ENCODE results near the gene MATCAP1.
A peak's percentile ranks its signal among the peaks of the same experiment; 100 is the strongest.

MATCAP1 gene

GRCh38 chr16:67169011-67169451 lies 14.7 kb downstream of the MATCAP1 start:
- H3K4me3 ChIP-seq (ENCODE audit: control insufficient read depth in 1 of 7, extremely low read depth in 1 of 7, insufficient read depth in 4 of 7, low read depth in 2 of 7, low read length in 6 of 7), result no peak overlapping the region
- H3K27me3 ChIP-seq (replicated peaks in 2 of 5; ENCODE audit: control insufficient read depth in 4 of 5, insufficient read depth in 5 of 5, low read length in 4 of 5), result peaks cover 4 to 93% (median 47%) of the 10 kb centered on the region in 5 experiments
- peaks cover 0 to 53% (median 36%) of the 10 kb centered on the region in 4 experiments for H3K4me1 ChIP-seq (ENCODE audit: control extremely low read depth in 1 of 4, control insufficient read depth in 4 of 4, insufficient read depth in 4 of 4, low read length in 3 of 4)
- ChIA-PET POLR2A (interaction anchor here (0.6 kb wide), 1 partner anchor 323 kb away, joined by 4 read pairs; no protein-coding TSS in a partner anchor), CTCF (interaction anchor here (0.8 to 3.6 kb wide), 14 partner anchors 8 to 276 kb away, joined by 3 to 15 read pairs (median 4); partner anchors contain the start of genes B3GNT9 and FBXL8)
- H3K9me3 ChIP-seq (ENCODE audit: control extremely low read depth in 1 of 5, control insufficient read depth in 4 of 5, insufficient read depth in 2 of 5, low read depth in 1 of 5, low read length in 4 of 5), result no peaks in the 10 kb centered on the region
- DNase-seq, result no peak
- no peaks in the 10 kb centered on the region for H3K36me3 ChIP-seq (ENCODE audit: control insufficient read depth in 4 of 4, insufficient read depth in 4 of 4, low read length in 3 of 4)
- WGBS (ENCODE audit: insufficient coverage), result 64% methylated on average over 8 of the region's 9 CpGs
- no peak overlapping the region for H3K27ac ChIP-seq (ENCODE audit: insufficient read depth in 1 of 2, low read depth in 1 of 2, low read length in 2 of 2, poor library complexity in 1 of 2, severe bottlenecking in 2 of 2)

DNA sequence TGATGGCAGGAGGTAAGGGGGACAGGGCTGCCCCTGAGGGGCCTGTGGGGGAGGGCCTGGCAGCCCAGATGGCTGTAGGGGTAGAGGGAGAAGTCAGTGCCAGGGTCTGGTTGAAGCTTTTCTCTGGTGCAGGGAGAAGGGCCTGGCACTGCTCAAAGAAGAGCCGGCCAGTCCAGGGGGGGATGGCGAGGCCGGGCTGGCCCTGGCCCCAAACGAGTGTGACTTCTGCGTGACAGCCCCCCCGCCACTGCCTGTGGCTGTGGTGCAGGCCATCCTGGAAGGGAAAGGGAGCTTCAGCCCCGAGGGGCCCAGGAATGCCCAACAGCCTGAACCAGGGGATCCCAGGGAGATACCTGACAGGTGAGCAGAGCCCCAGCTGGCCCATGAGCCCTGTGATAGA lies 16.2 kb downstream of the MATCAP1 start:
- WGBS (ENCODE audit: insufficient coverage), result 98% methylated on average over 7 of the region's 7 CpGs
- DNase-seq, result no peak
- ChIA-PET POLR2A (no interaction called here), CTCF (interaction anchor here (1.0 to 3.6 kb wide), 6 partner anchors 9 to 213 kb away, joined by 3 to 13 read pairs (median 4); no protein-coding TSS in a partner anchor)
- no peak overlapping the region for H3K4me3 ChIP-seq (ENCODE audit: control insufficient read depth in 1 of 7, extremely low read depth in 1 of 7, insufficient read depth in 4 of 7, low read depth in 2 of 7, low read length in 6 of 7)
- peaks cover 0 to 61% (median 45%) of the 10 kb centered on the region in 4 experiments for H3K4me1 ChIP-seq (ENCODE audit: control extremely low read depth in 1 of 4, control insufficient read depth in 4 of 4, insufficient read depth in 4 of 4, low read length in 3 of 4)
- H3K27ac ChIP-seq (ENCODE audit: insufficient read depth in 1 of 2, low read depth in 1 of 2, low read length in 2 of 2, poor library complexity in 1 of 2, severe bottlenecking in 2 of 2), result no peak overlapping the region
- no peaks in the 10 kb centered on the region for H3K9me3 ChIP-seq (ENCODE audit: control extremely low read depth in 1 of 5, control insufficient read depth in 4 of 5, insufficient read depth in 2 of 5, low read depth in 1 of 5, low read length in 4 of 5)
- no peaks in the 10 kb centered on the region for H3K36me3 ChIP-seq (ENCODE audit: control insufficient read depth in 4 of 4, insufficient read depth in 4 of 4, low read length in 3 of 4)
- H3K27me3 ChIP-seq (replicated peaks in 2 of 5; ENCODE audit: control insufficient read depth in 4 of 5, insufficient read depth in 5 of 5, low read length in 4 of 5), result peaks cover 5 to 95% (median 41%) of the 10 kb centered on the region in 5 experiments

DNA sequence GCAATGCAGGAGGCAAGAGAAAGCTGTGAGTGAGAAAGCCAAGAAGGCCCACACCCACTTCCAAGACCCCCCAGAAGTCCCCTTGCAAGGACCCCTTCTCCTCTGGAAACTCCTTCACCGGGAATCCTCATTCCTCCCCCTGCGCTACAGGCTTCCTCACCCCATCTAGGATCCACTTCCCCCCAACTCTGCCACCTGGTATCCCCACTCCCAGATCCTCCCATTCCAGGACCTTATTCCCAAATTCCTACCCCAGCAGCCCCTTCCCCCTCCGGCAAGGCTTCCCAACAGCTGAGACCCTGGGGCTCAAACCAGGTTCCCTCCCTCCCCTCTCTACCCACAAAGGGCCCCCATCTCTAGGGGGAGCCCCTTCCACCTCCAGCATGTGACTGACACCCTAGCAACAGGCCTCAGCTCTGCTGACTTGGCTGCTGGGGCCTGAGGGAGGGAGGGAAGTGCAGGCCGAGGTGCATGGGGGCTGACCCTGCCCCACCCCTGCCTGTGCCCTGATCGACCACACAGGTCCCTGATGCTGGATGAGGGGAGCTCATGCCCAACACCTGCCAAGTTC lies 17.1 kb downstream of the MATCAP1 start:
- peaks cover 0 to 66% (median 47%) of the 10 kb centered on the region in 4 experiments for H3K4me1 ChIP-seq (ENCODE audit: control extremely low read depth in 1 of 4, control insufficient read depth in 4 of 4, insufficient read depth in 4 of 4, low read length in 3 of 4)
- H3K27me3 ChIP-seq (replicated peaks in 2 of 5; ENCODE audit: control insufficient read depth in 4 of 5, insufficient read depth in 5 of 5, low read length in 4 of 5), result peaks cover 9 to 98% (median 38%) of the 10 kb centered on the region in 5 experiments
- H3K4me3 ChIP-seq (ENCODE audit: control insufficient read depth in 1 of 7, extremely low read depth in 1 of 7, insufficient read depth in 4 of 7, low read depth in 2 of 7, low read length in 6 of 7), result no peak overlapping the region
- H3K27ac ChIP-seq (ENCODE audit: insufficient read depth in 1 of 2, low read depth in 1 of 2, low read length in 2 of 2, poor library complexity in 1 of 2, severe bottlenecking in 2 of 2), result no peak overlapping the region
- H3K36me3 ChIP-seq (ENCODE audit: control insufficient read depth in 4 of 4, insufficient read depth in 4 of 4, low read length in 3 of 4), result no peaks in the 10 kb centered on the region
- POLR2A ChIA-PET, result no interaction called here
- CTCF ChIA-PET, result interaction anchor here (1.2 to 3.6 kb wide), 3 partner anchors 10 to 140 kb away, joined by 3 to 13 read pairs (median 4); no protein-coding TSS in a partner anchor
- no peaks in the 10 kb centered on the region for H3K9me3 ChIP-seq (ENCODE audit: control extremely low read depth in 1 of 5, control insufficient read depth in 4 of 5, insufficient read depth in 2 of 5, low read depth in 1 of 5, low read length in 4 of 5)
- 81% methylated on average over 3 of the region's 5 CpGs for WGBS (ENCODE audit: insufficient coverage)
- DNase-seq, result no peak

DNA sequence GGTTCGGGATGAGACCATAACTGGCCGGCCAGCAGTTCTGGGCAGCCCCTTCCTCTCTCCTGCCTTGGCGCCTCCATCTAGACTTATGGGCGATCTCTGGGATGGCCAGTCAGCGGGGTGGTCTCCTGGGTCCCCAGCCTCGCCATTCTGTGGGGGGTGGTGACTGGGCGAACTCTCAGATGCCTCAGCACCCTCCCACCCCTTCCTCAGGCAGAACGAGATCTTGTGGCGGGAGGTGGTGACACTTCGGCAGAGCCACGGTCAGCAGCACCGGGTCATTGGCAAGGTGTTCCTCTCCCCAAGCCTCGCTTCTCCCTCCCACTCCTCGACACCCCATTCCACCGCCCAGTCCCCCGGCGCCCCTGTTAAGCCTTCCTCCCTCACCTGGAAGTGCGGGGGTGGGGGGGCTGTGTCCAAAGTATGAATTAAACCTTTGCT lies 17.6 kb downstream of the MATCAP1 start:
- no peak overlapping the region for H3K27ac ChIP-seq (ENCODE audit: insufficient read depth in 1 of 2, low read depth in 1 of 2, low read length in 2 of 2, poor library complexity in 1 of 2, severe bottlenecking in 2 of 2)
- H3K36me3 ChIP-seq (ENCODE audit: control insufficient read depth in 4 of 4, insufficient read depth in 4 of 4, low read length in 3 of 4), result no peaks in the 10 kb centered on the region
- H3K4me1 ChIP-seq (ENCODE audit: control extremely low read depth in 1 of 4, control insufficient read depth in 4 of 4, insufficient read depth in 4 of 4, low read length in 3 of 4), result peaks cover 0 to 70% (median 52%) of the 10 kb centered on the region in 4 experiments
- DNase-seq, result no peak
- H3K4me3 ChIP-seq (ENCODE audit: control insufficient read depth in 1 of 7, extremely low read depth in 1 of 7, insufficient read depth in 4 of 7, low read depth in 2 of 7, low read length in 6 of 7), result no peak overlapping the region
- peaks cover 8 to 98% (median 34%) of the 10 kb centered on the region in 5 experiments for H3K27me3 ChIP-seq (replicated peaks in 2 of 5; ENCODE audit: control insufficient read depth in 4 of 5, insufficient read depth in 5 of 5, low read length in 4 of 5)
- ChIA-PET CTCF (interaction anchor here (1.2 to 3.6 kb wide), 3 partner anchors 10 to 140 kb away, joined by 3 to 13 read pairs (median 4); no protein-coding TSS in a partner anchor), POLR2A (no interaction called here)
- H3K9me3 ChIP-seq (ENCODE audit: control extremely low read depth in 1 of 5, control insufficient read depth in 4 of 5, insufficient read depth in 2 of 5, low read depth in 1 of 5, low read length in 4 of 5), result no peaks in the 10 kb centered on the region
- 44% methylated on average over 6 of the region's 18 CpGs for WGBS (ENCODE audit: insufficient coverage)

DNA sequence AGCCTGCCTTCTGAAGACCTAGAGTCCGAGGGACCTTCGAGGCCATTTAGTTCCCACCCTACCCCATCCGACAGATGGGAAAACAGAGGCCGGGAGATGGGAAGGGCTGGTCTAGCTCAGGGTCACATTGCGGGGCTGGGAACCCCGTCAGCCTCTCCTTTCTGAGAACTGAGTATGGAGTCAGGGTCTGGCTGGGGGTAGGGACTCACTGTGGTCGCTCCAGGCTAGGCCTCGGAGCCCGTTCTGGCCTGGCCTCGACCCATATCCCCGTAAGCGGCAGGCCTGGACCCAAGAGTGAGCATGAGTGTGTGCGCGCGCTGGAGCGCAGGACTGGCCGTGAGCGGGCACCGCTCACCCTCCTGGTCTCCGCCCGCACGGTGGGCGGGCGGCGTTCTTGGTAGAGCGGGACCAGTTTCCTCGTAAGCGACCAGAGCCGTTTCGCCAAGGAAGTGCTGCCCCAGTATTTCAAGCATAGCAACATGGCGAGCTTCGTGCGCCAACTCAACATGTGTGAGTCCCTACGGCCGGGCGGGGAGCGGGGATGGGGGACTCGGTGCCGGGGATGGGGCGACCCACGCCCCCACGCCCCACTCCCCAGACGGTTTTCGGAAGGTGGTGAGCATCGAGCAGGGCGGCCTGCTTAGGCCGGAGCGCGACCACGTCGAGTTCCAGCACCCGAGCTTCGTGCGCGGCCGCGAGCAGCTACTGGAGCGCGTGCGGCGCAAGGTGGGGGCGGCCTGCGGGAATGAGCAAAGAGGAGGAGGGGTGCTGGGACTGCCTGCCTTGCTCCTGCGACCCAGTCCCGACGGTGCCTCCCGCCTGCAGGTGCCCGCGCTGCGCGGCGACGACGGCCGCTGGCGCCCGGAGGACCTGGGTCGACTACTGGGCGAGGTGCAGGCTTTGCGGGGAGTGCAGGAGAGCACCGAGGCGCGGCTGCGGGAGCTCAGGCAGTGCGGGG lies 18.4 kb downstream of the MATCAP1 start:
- ChIA-PET CTCF (interaction anchor here (1.0 to 3.6 kb wide), 3 partner anchors 10 to 17 kb away, joined by 5 to 13 read pairs (median 5); no protein-coding TSS in a partner anchor), POLR2A (no interaction called here)
- Histone ChIP-seq H3K27me3 (replicated peaks in 2 of 5; ENCODE audit: control insufficient read depth in 4 of 5, insufficient read depth in 5 of 5, low read length in 4 of 5) (peaks cover 6 to 93% (median 33%) of the 10 kb centered on the region in 5 experiments), H3K4me3 (ENCODE audit: control insufficient read depth in 1 of 7, extremely low read depth in 1 of 7, insufficient read depth in 4 of 7, low read depth in 2 of 7, low read length in 6 of 7) (peak overlapping the region in 3 of 7 experiments; percentile 19 to 44 (median 38)), H3K9me3 (ENCODE audit: control extremely low read depth in 1 of 5, control insufficient read depth in 4 of 5, insufficient read depth in 2 of 5, low read depth in 1 of 5, low read length in 4 of 5) (no peaks in the 10 kb centered on the region), H3K36me3 (ENCODE audit: control insufficient read depth in 4 of 4, insufficient read depth in 4 of 4, low read length in 3 of 4) (no peaks in the 10 kb centered on the region), H3K4me1 (ENCODE audit: control extremely low read depth in 1 of 4, control insufficient read depth in 4 of 4, insufficient read depth in 4 of 4, low read length in 3 of 4) (peaks cover 0 to 69% (median 52%) of the 10 kb centered on the region in 4 experiments), H3K27ac (ENCODE audit: insufficient read depth in 1 of 2, low read depth in 1 of 2, low read length in 2 of 2, poor library complexity in 1 of 2, severe bottlenecking in 2 of 2) (no peak overlapping the region)
- DNase-seq, result peak in 1 of 3 donors; percentile 42
- 7% methylated on average over 55 of the region's 85 CpGs for WGBS (ENCODE audit: insufficient coverage)

DNA sequence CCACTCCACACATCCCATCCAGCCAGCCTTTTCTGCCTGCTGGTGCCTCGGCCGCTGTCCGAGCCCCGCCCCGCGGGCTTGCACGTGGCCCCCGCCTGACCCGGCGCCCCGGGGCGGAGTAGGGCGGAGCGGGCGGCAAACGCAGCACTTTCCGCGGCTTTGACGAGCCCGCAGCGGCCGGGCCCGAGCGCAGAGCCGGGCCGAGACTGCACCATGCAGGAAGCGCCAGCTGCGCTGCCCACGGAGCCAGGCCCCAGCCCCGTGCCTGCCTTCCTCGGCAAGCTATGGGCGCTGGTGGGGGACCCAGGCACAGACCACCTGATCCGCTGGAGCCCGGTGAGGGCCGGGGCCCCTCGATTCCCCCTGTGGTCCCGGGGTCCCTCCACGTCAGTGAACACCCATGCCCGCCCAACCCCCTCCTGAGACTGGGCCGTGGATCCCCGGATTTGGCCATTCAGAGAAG lies 19.1 kb downstream of the MATCAP1 start, which contains the start of gene HSF4:
Gene HSF4 (plus strand): TSS at position 147 of the 463 bp plus-strand sequence. CDS start 67 bp downstream, at position 214.
- POLR2A ChIA-PET, result no interaction called here
- Histone ChIP-seq H3K27ac (ENCODE audit: insufficient read depth in 1 of 2, low read depth in 1 of 2, low read length in 2 of 2, poor library complexity in 1 of 2, severe bottlenecking in 2 of 2) (no peak within 1 kb of the TSS), H3K9me3 (ENCODE audit: control extremely low read depth in 1 of 5, control insufficient read depth in 4 of 5, insufficient read depth in 2 of 5, low read depth in 1 of 5, low read length in 4 of 5) (no peaks in the 10 kb centered on the region), H3K36me3 (ENCODE audit: control insufficient read depth in 4 of 4, insufficient read depth in 4 of 4, low read length in 3 of 4) (no peaks in the 10 kb centered on the region), H3K4me1 (ENCODE audit: control extremely low read depth in 1 of 4, control insufficient read depth in 4 of 4, insufficient read depth in 4 of 4, low read length in 3 of 4) (peaks cover 0 to 67% (median 50%) of the 10 kb centered on the region in 4 experiments), H3K4me3 (ENCODE audit: control insufficient read depth in 1 of 7, extremely low read depth in 1 of 7, insufficient read depth in 4 of 7, low read depth in 2 of 7, low read length in 6 of 7) (peak within 1 kb of the TSS in 6 of 7 experiments; percentile 16 to 66 (median 48)), H3K27me3 (replicated peaks in 2 of 5; ENCODE audit: control insufficient read depth in 4 of 5, insufficient read depth in 5 of 5, low read length in 4 of 5) (peaks cover 6 to 86% (median 28%) of the 10 kb centered on the region in 5 experiments)
- under 1% methylated on average over 33 of the region's 41 CpGs for WGBS (ENCODE audit: insufficient coverage)
- CTCF ChIA-PET, result interaction anchor here (1.0 to 1.5 kb wide), 3 partner anchors 9 to 20 kb away, joined by 4 to 5 read pairs (median 5); no protein-coding TSS in a partner anchor
- DNase-seq, result no peak

Data from common myeloid progenitor, CD34-positive (primary cell).